Activated CD4-positive, alpha-beta T cell treated with anti-CD3 and anti-CD28 coated beads for 1 hour (primary cell): ENCODE results near the gene CD74.

ENCODE experiments used
- DNase-seq: peaks from one replicate; pipeline ENCODE4 v3.0.0-alpha.2; 2020

Gene CD74

DNA sequence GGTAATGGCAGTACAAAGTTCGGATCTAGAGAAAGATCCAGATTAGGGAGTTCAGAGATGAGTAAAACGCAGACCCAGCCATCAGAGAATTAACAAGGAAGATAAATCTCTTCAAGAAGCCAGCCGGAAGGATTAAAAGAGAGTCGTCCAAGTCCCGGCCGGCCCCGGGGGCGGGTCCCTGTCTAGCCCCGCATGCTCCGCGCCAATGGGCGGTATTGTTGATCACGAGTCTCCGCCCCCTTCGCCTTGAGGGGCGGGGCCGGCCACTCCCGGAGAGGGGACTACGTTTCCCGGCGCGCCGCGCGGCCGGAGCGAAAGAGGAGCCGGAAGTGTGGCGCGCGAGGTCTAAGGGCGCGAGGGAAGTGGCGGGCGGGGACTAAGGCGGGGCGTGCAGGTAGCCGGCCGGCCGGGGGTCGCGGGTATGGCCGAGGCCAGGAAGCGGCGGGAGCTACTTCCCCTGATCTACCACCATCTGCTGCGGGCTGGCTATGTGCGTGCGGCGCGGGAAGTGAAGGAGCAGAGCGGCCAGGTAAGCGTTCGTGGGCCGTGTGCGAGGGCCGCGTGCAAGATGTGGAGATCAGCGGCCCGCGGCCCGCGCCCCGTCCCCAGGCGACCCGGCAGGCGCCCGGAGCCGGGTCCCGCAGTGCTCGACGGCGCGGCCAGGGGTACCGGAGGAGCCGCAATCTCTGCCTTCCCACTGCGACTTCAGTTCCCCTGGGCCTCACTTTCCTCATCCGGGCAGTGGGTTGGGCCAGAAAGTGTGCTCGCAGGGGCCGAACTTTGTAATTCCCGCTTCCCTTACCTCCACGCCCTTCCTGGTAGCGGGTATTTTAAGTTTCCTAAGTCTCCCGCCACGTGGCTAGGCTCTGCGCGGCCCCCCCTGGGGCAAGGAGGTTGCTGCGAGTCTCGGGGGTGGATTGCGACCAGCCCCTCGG, 55.1 kb downstream of the CD74 start, which contains the start of gene TCOF1:
Gene TCOF1, plus strand, starts transcription at position 372 of the 935 bp plus-strand sequence. Its CDS starts 50 bp downstream, at position 422.
- peak; percentile 94 for DNase-seq

DNA sequence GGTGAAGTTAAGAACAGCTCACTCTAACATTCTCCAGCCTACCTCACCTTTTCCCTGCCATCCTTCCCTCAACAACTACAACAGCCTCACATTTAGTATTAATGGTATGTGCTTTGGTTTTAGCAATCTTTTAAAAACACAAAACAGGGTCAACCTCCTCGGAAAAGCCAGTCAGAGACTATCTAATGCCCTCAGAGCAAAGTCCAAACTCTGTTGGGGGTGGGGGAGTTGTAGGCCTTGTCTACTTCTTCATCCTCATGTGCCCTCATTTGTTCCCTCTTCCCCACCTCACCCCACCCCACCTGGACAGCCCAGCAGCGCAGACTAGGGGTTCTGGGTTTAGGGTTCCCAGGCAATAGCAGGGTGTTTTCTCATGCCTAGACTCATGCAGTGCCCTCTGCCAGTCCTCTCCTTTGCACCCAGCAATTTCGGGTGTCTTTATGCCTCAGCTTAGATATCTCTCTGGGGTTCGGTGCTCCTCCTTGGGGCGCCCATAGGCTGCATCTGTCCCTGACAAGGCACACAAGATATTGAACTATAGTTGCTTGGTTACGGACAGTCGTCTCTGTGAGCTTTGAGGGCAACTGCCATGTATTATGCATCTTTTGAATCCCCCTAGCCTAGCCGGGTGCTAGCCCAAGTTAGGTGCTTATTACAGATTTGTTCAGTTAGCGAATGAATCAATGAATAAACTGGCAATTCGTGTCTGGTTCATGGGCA, 56.0 kb downstream of the CD74 start:
- DNase-seq = no peak

GRCh38 chr5:150355791-150356190, 56.9 kb downstream of the CD74 start:
- no peak for DNase-seq

- DNase-seq = no peak
These were observed 59.6 kb downstream of the CD74 start for GRCh38 chr5:150353032-150353675.

- DNase-seq = no peak
These were observed 60.3 kb downstream of the CD74 start for GRCh38 chr5:150352244-150353031.
